Esophagus muscularis mucosa (tissue), 4 donors: Measurements from ENCODE around the gene DENND11.

ENCODE experiments used
- CTCF ChIP-seq, 3 experiments: fragments of 200-600 bp in 2 of 3; fragments of 450-650 bp in 1 of 3; sonication (generic) in 2 of 3; IDR thresholded peaks; one replicate each; pipeline ENCODE4 v1.5.1; 2017 to 2019; ENCODE audit warnings: antibody characterized with exemption in 3 of 3, mild to moderate bottlenecking in 2 of 3, moderate library complexity in 1 of 3
- EP300 ChIP-seq: sonication (generic); formaldehyde crosslinking; IDR thresholded peaks from one replicate; pipeline ENCODE4 v1.6.1; 2017; ENCODE audit warnings: antibody characterized with exemption
- POLR2A ChIP-seq: fragments of 450-650 bp; IDR thresholded peaks from one replicate; pipeline ENCODE4 v1.6.1; 2017; ENCODE audit warnings: antibody characterized with exemption, moderate library complexity, mild to moderate bottlenecking, low read depth

- TF ChIP-seq CTCF (IDR thresholded peaks at IDR 0.05) (no peak), POLR2A (no peak), EP300 (no peak)
Observed at GRCh38 chr7:141704112-141704511, 2.1 kb upstream of the DENND11 start.
